Measurements from ENCODE around the gene PEX7.
"Not testable (repeated sequence)": the region's sequence is repeated elsewhere in the genome, so short reads cannot be mapped to it uniquely, and the experiment has no call there.

Gene PEX7, protein sequence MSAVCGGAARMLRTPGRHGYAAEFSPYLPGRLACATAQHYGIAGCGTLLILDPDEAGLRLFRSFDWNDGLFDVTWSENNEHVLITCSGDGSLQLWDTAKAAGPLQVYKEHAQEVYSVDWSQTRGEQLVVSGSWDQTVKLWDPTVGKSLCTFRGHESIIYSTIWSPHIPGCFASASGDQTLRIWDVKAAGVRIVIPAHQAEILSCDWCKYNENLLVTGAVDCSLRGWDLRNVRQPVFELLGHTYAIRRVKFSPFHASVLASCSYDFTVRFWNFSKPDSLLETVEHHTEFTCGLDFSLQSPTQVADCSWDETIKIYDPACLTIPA

DNA sequence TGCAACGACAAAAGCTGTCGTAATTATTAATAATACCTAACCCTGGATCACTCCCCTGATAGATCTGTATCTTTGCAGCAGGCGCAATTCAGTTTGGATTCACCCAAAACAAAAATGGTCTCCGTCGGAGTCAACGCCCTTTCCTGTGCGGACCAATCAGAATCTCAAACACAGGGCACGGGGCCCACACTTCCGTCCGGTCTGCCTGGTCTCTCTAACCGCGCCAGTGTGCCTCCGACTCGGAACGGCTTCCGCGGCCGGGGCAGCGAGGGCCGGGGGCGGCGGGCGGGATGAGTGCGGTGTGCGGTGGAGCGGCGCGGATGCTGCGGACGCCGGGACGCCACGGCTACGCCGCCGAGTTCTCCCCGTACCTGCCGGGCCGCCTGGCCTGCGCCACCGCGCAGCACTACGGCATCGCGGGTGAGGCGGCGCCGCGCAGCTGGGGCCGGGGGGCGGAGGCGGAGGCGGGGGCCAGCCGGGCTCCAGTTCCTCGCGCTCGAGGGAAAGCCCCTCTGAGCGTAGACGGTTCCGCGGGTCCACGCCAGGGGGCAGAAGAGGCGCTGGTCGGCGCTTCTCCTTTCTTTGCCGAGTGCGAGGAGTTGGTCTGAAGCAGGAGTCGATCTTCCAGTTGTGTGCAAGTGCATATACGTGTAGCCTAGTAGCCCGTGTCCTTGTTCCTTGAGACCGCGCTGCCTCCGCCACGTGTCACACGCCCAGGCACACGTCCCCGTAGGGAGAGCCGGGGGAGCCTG lies at the start of gene PEX7:
Gene PEX7, plus strand, starts transcription at position 217 of the 752 bp plus-strand sequence. Its CDS starts 74 bp downstream, at position 291.
- peak; percentile 76 for DNase-seq

DNA sequence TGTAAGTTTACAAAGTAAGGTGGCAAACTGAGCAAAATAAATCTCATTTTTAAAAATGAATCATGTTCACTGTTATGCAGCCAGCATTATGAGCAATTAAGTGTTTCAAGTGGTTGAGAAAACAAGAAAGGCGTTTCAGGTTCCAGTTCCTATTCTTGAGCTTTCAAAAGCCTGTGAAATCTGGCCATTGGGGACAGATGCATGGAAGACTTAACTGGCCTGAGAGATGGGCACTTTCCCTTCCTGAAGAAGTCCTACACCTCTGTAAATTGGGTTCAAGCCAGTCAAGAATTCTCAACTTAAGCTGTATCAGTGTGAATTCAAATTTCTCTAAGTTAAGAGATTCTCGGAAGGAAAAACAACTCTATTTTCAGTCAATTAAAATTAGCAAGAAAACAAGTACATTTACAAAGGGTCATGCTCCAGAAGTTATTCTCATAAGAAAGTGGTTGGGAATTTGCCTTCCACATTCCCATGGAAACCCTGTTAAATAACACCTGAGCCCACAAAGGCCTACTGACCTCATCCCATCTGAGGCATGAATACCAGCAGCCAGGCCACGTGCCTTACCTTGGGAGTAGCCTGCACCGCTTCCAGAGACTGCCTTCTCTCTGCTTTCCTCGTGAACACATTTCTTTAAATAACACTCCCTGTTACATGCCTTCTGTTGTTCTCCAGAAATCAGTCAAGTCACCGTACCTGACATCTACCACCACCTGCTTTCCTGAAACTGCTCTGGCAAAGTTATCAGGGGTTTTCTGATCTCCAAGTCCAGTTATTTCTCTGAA lies 49.5 kb upstream of the PEX7 start:
- DNase-seq: no peak

DNA sequence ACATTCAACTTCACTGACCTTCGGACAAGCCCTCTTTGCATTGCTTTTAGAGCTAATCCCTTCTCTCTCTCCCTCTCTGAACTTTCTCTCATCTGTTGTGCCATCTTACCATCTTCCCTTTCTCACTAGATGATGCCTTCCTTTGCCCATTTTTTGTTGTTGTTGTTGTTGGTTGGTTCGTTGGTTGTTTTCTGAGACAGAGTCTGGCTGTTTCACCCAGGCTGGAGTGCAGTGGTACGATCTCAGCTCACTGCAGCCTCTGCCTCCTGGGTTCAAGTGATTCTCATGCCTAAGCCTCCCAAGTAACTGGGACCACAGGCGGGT lies 49.0 kb upstream of the PEX7 start:
- DNase-seq: no peak

DNA sequence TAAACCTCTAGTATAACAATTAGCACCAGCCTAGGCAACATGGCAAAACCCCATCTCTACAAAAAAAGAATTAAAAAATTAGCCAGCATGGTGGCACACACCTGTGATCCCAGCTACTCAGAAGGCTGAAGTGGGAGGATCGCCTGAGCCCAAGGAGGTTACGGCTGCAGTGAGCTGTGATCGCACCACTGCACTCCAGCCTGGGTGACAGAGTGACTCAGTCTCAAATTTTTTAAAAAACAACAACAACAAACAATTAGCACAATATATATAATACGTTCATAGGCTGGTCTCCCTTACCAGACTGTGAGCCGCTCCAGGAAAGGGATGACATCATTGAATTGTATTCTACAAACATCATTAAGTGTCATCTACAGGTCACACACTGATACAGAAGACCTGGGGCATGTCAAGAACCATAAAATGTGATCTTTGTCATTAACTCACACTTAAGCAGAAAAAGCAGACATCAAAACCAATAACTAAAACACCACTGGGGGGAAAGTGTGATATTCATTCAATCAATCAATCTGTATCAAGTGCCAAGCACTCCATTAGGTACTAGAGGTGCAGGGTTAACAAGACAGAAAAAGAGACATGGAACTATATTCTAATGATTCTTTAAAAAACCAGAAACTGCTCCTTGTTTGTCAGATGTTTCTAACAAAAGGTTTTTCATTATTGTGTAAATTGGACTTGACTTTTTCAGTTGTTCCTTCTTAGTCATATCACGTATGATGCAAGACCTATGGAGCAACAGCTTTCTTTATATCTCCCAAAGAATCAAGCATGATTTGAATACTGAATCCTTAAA lies 48.0 kb upstream of the PEX7 start:
- no peak for DNase-seq

DNA sequence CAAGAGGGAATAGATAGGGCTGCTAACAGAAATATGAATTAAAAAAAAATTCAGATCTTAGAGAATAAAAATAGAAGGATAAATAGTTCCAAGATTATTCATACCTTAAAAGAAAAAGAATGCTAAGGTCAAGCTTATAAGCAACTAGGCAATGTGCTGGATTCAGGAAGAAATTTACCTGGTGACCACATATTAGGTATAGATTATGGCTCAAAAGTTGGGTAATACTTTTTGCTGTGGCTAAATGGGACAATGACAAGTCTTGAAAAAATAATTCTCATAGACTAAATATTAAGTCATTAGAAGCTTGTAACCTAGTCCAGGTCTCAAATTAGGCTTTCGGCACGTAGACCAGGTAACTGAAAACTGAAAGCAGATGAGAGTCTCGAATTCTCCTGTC lies 47.3 kb upstream of the PEX7 start:
- DNase-seq: no peak

DNA sequence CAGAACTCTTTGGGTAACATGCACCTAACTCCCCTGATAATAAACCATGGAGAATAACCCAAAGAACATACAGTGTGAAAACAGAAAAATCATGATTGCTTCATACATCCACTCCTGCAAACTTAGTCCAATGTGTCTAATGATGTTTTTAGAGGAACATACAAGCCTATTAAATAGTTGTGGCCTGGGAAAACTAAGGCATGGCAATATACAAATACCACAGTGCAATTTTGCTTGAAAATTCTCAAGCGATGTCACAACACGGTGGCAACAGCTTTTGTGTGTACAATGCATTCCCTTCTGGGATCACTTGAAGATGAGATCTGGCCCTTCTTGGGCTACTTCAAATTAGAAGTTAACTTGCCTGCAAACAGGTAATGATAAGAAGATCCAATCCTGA lies 46.8 kb upstream of the PEX7 start:
- DNase-seq: no peak

DNA sequence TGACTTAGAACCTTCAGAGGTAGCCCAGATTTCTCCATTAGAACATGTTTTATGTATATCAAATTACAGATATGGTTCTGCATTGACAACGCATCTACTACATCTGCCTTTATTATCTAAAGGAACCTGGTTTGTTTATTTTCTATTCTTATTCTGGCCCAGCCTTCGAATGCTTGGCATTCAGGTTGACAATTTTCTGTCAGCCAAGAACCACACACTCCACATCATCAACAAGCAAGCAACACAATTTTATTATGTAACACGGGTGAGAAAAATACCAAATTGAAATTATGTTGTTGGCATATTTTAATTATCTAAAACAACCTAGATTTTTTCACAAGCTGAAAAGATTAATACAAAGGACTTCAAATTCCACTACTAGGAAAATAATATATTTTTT lies 44.7 kb upstream of the PEX7 start:
- no peak for DNase-seq

DNA sequence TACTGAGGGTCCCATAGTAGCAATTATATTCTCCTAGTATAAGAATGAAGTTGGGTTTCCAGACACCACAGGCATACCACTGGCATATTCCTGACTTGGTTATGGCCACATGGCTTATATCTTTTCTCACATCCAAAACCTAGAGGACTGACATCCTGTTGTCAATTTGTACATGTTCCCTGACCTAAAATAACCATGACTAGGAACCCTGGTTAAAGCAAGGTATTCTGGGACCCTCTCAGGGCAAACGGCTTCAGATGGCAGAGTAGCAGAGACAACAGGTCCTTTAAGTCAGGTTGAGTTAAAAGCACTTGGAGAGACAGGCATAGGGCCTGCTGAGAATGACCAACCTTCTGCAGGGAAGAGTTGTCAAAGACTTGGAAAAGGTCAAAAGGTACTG lies 42.7 kb upstream of the PEX7 start:
- DNase-seq: no peak

DNA sequence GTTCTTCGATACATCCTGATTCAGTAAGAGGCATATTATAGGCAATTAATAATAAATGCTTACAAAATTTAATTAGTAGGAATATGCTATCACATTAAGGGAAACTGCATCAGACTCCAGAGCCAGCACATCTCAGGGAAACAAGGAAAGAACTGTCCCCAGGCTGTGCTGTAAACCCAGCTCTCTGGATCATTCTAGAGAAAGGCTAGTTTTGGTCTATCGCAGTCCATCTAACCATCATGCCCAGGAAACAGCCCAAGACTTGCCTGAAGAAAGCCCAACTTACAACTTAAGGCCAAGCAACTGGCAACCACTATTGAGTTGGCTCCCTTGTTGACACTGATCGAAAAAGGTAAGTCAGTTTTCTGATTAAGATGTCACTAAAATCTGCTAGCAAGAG lies 41.4 kb upstream of the PEX7 start:
- no peak for DNase-seq

DNA sequence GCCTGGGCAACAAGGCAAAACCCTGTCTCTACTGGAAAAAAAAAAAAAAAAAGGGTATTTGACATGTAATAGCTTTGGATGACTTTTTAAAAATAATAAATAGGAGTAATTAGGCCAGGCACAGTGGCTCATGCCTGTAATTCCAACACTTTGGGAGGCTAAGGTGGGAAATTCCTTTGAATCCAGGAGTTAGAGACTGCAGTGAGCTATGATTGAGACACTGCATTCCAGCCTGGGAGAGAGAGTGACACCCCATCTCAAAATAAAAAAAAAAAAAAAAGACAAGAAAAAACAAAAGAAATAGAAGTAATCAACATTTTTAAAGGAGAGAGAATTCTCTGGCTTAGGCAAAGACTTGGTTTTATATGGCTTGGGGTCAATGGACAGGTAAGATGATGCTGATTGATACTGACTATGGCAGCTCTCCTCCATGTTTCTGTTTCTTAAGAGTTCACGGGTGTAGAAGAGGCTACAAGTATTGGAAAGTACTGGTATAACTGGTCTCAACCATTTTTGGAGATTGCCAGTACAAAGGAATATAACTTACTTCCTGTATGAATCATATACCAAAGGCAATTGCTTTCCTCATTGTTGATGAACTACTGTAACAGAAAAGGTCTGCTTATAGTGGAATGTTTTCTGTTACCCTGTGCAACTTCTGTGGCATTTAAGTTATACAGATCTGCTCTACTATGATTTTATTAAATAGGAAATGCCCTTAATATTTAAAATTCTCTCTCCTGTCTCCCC lies 40.2 kb upstream of the PEX7 start:
- DNase-seq: no peak

DNA sequence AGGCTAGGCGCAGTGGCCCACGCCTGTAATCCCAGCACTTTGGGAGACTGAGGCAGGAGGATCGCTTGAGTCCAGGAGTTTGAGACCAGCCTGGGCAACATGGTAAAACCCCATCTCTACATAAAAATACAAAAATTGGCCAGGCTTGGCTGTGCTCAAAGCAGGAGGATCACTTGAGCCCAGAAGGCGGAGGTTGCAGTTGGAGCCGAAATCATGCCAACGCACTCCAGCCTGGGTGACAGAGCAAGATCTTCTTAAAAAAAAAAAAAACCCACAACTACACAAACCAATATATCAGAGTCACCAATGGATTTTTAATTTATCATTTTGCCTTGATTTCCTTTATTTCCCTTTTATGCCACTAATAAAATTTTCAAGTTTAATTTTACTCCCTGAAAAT lies 39.4 kb upstream of the PEX7 start:
- DNase-seq: no peak

DNA sequence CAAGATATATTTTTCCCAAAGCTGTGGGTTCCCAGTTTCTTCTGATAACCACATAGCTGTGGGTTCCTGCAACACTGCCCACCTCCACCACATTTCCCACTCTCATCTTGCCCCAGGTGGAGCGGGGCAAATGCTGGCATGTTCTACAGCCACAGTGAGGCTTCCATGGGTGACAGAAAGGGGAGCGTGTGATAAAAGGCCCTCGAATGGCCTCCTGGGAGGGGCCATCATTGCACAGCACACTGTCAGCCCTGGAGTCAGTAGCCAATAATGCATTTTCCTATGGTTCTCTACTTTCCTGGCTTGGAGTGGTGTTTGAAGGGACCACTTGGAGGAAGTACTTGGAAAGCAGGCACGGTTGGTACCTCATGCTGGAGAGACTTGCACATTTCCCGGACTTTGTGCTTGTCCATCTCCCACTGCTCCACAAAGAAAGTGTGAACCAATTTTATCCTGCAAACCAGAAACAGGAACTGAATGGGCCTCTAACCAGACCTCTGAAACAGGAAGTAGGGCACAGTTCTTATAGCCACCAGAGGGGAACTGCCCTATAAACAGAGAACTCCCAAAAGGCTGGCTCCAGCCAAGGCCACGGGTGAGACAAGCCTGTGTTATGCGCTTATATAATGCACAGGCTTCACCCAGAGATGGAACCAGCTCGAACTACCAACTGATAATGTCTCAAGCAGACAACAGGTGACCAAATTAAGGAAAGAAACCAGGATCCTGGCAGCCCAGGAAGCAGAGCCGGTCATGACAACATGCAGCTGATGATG lies 38.7 kb upstream of the PEX7 start:
- DNase-seq: no peak

DNA sequence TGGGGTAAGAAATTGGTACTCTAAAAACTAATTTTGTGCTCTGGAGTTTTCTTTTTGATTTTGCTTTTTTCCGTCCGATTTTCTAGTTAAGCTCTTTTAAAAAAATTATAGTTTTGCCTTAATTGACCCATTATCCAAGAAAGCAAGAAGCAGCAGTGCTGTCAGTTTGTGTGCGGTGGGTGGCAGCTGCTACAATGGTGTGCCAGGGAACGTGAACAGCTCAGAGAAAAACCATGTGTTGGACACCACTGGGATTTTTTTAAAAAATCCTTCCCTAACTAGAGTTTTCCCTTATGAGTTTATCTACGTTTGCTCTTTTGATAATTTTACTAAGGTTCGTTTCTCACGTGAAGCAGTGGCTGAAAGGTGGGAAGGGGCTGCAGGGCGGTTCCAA lies 38.1 kb upstream of the PEX7 start:
- no peak for DNase-seq

DNA sequence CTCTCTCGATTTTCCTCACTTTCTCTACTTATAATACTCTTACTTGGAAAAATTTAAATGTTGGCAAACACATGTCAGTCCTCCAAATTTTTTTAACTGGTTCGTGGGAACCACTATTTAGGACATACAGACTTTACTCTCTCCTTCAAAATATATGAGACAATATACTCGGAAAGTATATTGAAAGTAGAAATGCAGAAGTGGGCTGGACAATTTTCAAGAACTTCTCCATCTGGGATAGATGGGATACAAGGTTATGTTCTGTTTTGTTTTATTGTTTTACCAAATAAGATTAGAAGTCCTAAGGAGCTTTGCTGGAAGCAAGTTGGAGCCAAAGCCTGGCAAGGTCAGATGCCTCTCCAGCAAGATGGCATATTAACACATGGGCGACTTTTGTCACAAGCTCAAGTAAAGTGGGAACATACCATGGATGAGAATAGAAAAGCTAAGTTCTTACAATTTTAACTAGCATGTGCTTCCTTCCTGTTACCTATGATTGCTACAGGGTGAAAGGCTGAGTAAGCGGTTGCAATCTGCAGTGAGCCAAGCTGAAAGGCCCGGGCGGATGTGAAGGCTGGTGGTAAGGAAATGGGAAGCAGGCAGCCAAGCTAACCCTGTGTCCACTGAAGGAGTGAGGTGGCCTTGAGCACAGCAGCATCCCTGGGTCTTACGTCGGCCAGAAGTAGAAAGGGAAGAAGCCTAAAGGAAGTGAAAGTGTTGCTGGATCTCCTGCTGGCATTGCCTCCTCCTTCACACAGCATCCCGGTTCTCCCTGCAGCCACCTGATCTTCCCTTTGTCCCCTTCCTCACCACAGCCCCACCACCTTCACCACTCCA lies 37.3 kb upstream of the PEX7 start:
- DNase-seq: no peak

DNA sequence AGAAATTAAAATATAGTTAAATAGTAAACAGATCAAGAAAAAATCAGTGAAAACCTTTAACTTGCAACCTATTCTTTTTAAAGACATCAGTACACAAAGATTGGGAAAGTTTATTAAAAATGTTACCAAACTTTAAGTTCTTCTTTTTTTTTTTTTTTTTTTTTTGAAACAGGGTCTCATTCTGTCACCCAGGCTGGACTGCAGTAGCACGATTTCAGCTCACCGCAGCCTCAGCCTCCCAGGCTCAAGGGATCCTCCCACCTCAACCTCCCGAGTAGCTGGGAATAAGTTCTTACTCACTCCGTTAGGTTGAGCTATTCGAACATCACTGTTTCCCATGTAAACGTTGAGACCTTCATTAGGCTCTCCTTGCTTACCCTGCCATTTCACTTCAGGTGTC lies 35.7 kb upstream of the PEX7 start:
- DNase-seq: no peak

DNA sequence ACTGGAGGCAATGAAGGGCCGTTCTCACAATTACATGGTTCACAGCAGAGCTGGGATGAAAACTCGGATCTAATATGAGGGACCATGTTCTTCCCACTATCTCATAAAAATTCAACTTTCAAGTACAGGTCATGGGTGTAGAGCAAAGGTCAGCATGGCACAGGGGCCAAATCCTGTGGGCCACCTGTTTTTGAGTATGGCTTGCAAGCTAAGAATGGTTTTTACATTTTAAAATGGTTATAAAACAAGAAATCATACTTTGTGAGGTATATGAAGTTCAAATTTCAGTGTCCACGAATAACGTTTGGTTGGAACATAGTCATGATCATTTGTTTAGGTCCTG lies 34.7 kb upstream of the PEX7 start:
- no peak for DNase-seq

DNA sequence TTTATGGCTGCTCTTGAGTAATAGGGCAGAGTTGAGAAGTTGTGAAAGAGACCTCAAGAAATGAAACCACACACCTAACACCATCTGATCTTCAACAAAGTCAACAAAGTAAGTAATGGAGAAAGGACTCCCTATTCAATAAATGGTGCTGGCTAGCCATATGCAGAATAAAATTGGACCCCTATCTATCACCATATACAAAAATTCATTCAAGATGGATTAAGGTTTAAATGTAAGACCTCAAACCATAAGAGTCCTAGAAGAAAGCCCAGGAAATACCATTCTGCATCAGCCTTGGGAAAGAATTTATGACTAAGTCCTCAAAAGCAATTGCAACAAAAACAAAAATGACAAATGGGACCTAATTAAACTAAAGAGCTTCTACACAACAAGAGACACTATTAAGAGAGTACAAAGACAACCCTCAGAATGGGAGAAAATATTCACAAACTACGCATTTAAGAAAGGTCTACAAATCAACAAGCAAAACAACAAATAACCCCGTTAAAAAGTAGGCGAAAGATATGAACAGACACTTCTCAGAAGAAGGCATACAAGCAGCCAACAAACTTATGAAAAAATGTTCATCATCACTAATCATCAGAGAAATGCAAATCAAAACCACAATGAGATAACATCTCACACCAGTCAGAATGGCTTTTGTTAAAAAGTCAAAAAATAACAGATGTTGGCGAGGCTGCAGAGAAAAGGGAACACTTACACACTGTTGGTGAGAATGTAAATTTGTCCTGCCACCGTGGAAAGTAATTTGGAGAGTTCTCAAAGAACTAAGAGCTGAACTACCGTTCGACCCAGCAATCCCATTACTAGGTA lies 34.1 kb upstream of the PEX7 start:
- no peak for DNase-seq

DNA sequence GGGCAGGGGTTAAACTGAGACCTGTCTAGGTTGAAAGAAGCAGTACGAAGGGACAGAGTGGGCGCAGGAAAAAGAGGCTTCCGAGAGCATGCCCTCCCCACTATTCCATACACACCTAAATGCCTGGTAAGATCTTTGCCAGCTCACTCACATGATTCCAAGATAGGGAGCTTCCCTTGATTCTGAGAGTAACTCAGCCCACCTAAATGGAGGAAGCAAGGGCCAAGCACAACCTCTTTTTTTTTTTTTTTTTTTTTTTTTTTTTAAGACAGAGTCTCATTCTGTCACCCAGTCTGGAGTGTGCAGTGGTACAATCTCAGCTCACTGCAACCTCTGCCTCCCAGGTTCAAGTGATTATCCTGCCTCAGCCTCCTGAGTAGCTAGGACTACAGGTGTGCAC lies 33.0 kb upstream of the PEX7 start:
- DNase-seq: not testable (repeated sequence)

DNA sequence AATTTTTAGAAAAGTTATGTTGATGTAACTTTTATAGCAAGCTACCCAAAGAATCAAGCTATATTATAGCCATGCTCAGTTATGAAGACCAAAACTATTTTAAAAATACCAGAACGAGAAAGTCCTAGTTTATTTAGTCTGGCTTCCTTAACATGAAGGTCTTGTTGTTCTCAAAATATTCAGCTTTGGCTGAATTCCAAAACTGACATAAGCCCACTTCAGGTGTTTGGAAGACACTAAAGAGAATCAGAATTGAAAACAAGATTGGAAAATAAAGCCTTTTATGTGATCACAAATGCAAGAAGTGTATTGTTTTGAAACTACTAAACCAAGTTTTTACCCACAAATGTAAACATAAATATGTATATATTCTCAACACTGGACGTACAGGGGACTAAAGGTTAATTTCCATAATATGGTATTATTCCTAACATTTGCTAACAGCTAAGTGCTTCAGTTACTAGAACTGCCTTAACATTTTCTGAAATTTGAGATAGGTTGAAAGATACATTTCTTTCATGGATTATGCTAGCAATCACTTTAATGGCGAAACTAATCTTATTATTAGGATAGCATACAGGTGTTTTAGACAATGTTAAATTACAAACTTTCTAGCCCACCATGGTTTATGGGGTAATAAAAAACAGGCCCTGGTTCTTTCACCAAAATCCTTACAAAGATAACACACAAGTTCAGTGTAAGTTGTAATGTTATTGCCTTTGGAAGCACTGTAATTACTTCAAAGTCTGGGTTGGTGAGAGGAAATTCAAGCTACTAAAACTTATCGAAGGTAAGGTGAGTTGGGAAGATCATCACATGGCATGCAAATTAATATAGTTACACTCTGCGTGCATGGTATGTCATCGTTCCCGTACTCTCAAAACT lies 31.7 kb upstream of the PEX7 start:
- no peak for DNase-seq

All from NCI-H1048 (cell line).